GM19351 (cell line): ENCODE data around the gene EMC9.

Experiments
- ATAC-seq: cut with Tn5 transposase; IDR thresholded peaks from one replicate; pipeline ENCODE4 v1.9.1; 2021; ENCODE audit warnings: mild to moderate bottlenecking, moderate library complexity; ENCODE audit not compliant: unreplicated experiment

EMC9 gene

GRCh38 chr14:24141097-24141880 lies at the start of gene EMC9:
Gene EMC9 (minus strand): TSS chr14:24141591. CDS start chr14:24141304, 287 bp downstream.
- ATAC-seq, result peak; percentile 86

- ATAC-seq, result no peak
These were observed 49.0 kb upstream of the EMC9 start for GRCh38 chr14:24190416-24190815.

- no peak for ATAC-seq
These were observed 48.1 kb upstream of the EMC9 start for GRCh38 chr14:24189460-24189859.

GRCh38 chr14:24189059-24189375 lies 47.6 kb upstream of the EMC9 start:
- no peak for ATAC-seq

GRCh38 chr14:24188251-24189058 lies 47.1 kb upstream of the EMC9 start, which contains the start of gene IPO4:
Gene IPO4 (minus strand): TSS chr14:24188816. CDS start chr14:24188787, 29 bp downstream.
- peak; percentile 95 for ATAC-seq

- ATAC-seq, result no peak
These were observed 46.1 kb upstream of the EMC9 start for GRCh38 chr14:24187539-24187915.

GRCh38 chr14:24186831-24187538 lies 45.6 kb upstream of the EMC9 start:
- ATAC-seq, result no peak

- ATAC-seq, result no peak
These were observed 44.4 kb upstream of the EMC9 start for GRCh38 chr14:24185741-24186140.

GRCh38 chr14:24185026-24185425 lies 43.6 kb upstream of the EMC9 start:
- no peak for ATAC-seq

- no peak for ATAC-seq
These were observed 42.9 kb upstream of the EMC9 start for GRCh38 chr14:24184104-24184970.

GRCh38 chr14:24183014-24183481 lies 41.7 kb upstream of the EMC9 start:
- no peak for ATAC-seq

GRCh38 chr14:24182110-24182882 lies 40.9 kb upstream of the EMC9 start:
- ATAC-seq, result no peak

GRCh38 chr14:24181371-24182077 lies 40.1 kb upstream of the EMC9 start:
- ATAC-seq, result no peak

- no peak for ATAC-seq
These were observed 38.8 kb upstream of the EMC9 start for GRCh38 chr14:24179961-24180796.

GRCh38 chr14:24179294-24179960 lies 38.0 kb upstream of the EMC9 start:
- ATAC-seq, result no peak

- ATAC-seq, result no peak
These were observed 37.2 kb upstream of the EMC9 start for GRCh38 chr14:24178399-24179178.

GRCh38 chr14:24177891-24178290 lies 36.5 kb upstream of the EMC9 start:
- ATAC-seq, result no peak
